Thyroid gland (tissue), 4 donors: ENCODE data around the gene BCL3.

Source experiments
- POLR2A ChIP-seq, 2 donors: fragments of 450-650 bp; IDR thresholded peaks; one replicate each; pipeline ENCODE4 v1.6.1; 2017; ENCODE audit warnings: antibody characterized with exemption in 2 of 2, mild to moderate bottlenecking in 2 of 2, moderate library complexity in 1 of 2
- TF ChIP-seq, protein P1 (sequence below), 6 experiments: fragments of 200-600 bp in 3 of 6; fragments of 450-650 bp in 3 of 6; sonication (generic) in 3 of 6; IDR thresholded peaks; one replicate each; pipeline ENCODE4 v1.5.1; 2016 to 2019; ENCODE audit warnings: antibody characterized with exemption in 6 of 6, mild to moderate bottlenecking in 2 of 6, inconsistent platforms in 1 of 6, moderate library complexity in 1 of 6

DNA sequence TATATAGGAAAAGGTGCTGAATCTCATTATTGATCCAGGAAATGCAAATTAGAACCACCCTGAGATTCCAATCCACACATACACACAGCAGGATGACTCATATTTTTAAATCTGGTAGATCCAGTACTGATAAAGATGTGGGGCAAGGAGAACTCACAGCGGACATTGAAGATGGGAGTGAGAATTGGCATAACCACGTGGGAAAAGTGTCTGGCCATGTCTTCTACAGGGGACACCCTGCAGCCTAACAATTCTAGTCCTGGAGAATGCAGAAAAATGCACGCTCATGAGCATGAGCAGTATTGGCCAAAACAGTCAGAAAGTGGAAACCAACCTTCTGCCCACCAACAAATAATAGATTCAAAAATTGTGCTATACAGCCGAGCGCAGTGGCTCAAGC, 13.5 kb upstream of the BCL3 start:
- TF ChIP-seq, protein P1, sequence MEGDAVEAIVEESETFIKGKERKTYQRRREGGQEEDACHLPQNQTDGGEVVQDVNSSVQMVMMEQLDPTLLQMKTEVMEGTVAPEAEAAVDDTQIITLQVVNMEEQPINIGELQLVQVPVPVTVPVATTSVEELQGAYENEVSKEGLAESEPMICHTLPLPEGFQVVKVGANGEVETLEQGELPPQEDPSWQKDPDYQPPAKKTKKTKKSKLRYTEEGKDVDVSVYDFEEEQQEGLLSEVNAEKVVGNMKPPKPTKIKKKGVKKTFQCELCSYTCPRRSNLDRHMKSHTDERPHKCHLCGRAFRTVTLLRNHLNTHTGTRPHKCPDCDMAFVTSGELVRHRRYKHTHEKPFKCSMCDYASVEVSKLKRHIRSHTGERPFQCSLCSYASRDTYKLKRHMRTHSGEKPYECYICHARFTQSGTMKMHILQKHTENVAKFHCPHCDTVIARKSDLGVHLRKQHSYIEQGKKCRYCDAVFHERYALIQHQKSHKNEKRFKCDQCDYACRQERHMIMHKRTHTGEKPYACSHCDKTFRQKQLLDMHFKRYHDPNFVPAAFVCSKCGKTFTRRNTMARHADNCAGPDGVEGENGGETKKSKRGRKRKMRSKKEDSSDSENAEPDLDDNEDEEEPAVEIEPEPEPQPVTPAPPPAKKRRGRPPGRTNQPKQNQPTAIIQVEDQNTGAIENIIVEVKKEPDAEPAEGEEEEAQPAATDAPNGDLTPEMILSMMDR (IDR thresholded peaks at IDR 0.05), result no peak
- TF ChIP-seq POLR2A (IDR thresholded peaks at IDR 0.05), result no peak
